ENCODE data around the gene KRT36.

The KRT36 gene

GRCh38 chr17:41456204-41456603 is 33.5 kb downstream of the KRT36 start:
- TF ChIP-seq CTCF (IDR thresholded peaks at IDR 0.05) (no peak), ZFX (IDR thresholded peaks at IDR 0.05; ENCODE audit: borderline replicate concordance) (no peak)
- no peak overlapping the region for H3K27ac ChIP-seq

GRCh38 chr17:41455236-41455635 is 34.5 kb downstream of the KRT36 start:
- no peak overlapping the region for H3K27ac ChIP-seq
- TF ChIP-seq ZFX (IDR thresholded peaks at IDR 0.05; ENCODE audit: borderline replicate concordance) (no peak), CTCF (IDR thresholded peaks at IDR 0.05) (no peak)

- TF ChIP-seq ZFX (IDR thresholded peaks at IDR 0.05; ENCODE audit: borderline replicate concordance) = no peak
- no peak for TF ChIP-seq CTCF (IDR thresholded peaks at IDR 0.05)
- no peak overlapping the region for H3K27ac ChIP-seq
Observed at GRCh38 chr17:41453066-41453465, 36.6 kb downstream of the KRT36 start.

- no peak overlapping the region for H3K27ac ChIP-seq
- no peak for TF ChIP-seq ZFX (IDR thresholded peaks at IDR 0.05; ENCODE audit: borderline replicate concordance)
- TF ChIP-seq CTCF (IDR thresholded peaks at IDR 0.05) = no peak
Observed at GRCh38 chr17:41452281-41452680, 37.4 kb downstream of the KRT36 start.

- no peak overlapping the region for H3K27ac ChIP-seq
- TF ChIP-seq CTCF (IDR thresholded peaks at IDR 0.05) (no peak), ZFX (IDR thresholded peaks at IDR 0.05; ENCODE audit: borderline replicate concordance) (no peak)
Observed at GRCh38 chr17:41451154-41451728, 38.5 kb downstream of the KRT36 start.

GRCh38 chr17:41449008-41449407 is 40.7 kb downstream of the KRT36 start:
- TF ChIP-seq ZFX (IDR thresholded peaks at IDR 0.05; ENCODE audit: borderline replicate concordance) (no peak), CTCF (IDR thresholded peaks at IDR 0.05) (no peak)

GRCh38 chr17:41448506-41448905 is 41.2 kb downstream of the KRT36 start:
- no peak overlapping the region for H3K27ac ChIP-seq
- TF ChIP-seq CTCF (IDR thresholded peaks at IDR 0.05) (no peak), ZFX (IDR thresholded peaks at IDR 0.05; ENCODE audit: borderline replicate concordance) (no peak)

More at GRCh38 chr17:41449008-41449407, 40.7 kb downstream of the KRT36 start:
- H3K27ac ChIP-seq = no peak overlapping the region
